GM12873 (cell line): ENCODE results near the gene HABP2.

Source experiments
- CTCF ChIP-seq: IDR thresholded peaks from 2 replicates; pipeline ENCODE4 v1.5.1; 2012; ENCODE audit warnings: low read depth, mild to moderate bottlenecking, moderate library complexity, low read length, control low read depth; ENCODE audit not compliant: insufficient read depth; ENCODE audit errors: missing control alignments

HABP2 gene

GRCh38 chr10:113552701-113553100 is at the start of gene HABP2:
Gene HABP2, plus strand, starts transcription at chr10:113553053. Its CDS starts 69 bp downstream, at chr10:113553122.
- no peak for TF ChIP-seq CTCF

GRCh38 chr10:113503930-113504329 is 48.9 kb upstream of the HABP2 start:
- TF ChIP-seq CTCF, result no peak

- TF ChIP-seq CTCF, result no peak
Measured at GRCh38 chr10:113504423-113504822, 48.4 kb upstream of the HABP2 start.

- no peak for TF ChIP-seq CTCF
Measured at GRCh38 chr10:113506476-113506875, 46.4 kb upstream of the HABP2 start.

DNA sequence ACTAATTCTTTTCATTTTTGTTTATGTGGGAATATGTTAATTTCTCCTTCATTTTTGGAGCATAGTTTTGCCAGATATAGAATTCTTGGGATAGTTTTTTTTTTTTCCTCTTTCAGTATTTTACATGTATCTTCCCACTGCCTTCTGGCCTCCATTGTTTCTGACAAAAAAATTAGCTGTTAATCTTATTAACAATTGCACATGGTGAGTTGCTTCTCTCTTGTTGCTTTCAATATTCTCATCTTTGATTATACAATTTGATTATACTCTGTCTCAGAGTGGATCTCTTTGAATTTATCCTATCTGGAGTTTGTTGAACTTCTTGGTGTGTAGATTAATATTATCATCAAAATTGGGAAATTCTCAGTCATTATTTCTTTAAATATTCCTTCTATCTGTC is 41.4 kb upstream of the HABP2 start:
- TF ChIP-seq CTCF, result no peak

GRCh38 chr10:113515161-113515560 is 37.7 kb upstream of the HABP2 start:
- TF ChIP-seq CTCF, result no peak

DNA sequence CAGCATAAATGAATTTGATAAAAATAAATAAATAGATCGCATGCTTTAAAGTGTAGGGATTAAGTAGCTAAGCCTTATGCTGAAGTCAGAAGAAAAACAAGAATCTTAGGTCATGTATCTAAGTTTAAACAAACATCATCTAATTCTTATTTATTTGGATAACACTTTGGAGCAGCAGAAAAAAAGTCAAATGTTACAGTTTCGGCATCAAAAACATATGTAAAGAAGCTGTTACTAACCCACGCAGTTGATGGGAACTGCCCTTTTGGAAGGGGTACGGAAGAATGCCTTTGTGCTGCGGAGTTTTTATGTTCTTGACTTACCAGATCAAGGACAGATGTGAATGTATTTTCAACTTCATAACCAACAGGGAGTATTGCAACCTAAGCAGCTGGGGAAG is 37.3 kb upstream of the HABP2 start:
- TF ChIP-seq CTCF, result no peak
